Cortex of kidney (tissue), 1 donor: Measurements from ENCODE around the gene CFAP58.

Experiments
- DNase-seq: peaks from one replicate; lab custom pipeline; 2025; lab: John Stamatoyannopoulos, UW

CFAP58 gene

DNA sequence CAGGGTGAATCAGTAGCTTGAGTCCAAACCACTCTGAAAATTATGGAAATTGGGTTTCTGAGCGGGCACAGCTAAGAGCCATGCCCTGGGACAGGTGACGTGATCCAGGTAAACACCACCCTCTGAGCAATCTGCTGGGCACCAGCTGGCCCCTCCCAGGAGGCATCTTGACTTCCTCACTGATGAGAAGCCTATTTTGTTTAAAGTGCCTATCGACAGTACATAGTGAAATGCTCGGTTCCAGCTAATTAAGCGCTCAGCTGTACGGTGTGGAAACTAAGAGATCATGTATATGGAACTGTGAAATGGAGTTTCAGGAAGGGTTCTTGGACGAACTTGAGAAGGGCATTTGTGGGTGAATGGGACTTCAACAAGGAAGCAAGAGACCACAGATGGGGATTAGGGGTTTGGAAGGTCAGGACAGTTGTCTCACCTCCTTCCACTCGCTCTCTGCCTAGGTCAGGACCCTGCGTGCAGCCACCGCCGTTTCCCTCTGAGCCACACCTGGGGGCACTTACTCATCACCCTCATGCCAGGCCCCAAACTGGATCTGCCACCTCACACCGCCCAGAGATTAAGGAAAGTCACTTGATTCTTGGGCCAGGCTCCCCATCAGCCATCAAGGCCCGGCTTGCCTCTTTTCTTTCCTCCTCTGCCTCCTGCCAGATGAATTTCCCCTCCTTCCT, 18.5 kb upstream of the CFAP58 start:
- no peak for DNase-seq

DNA sequence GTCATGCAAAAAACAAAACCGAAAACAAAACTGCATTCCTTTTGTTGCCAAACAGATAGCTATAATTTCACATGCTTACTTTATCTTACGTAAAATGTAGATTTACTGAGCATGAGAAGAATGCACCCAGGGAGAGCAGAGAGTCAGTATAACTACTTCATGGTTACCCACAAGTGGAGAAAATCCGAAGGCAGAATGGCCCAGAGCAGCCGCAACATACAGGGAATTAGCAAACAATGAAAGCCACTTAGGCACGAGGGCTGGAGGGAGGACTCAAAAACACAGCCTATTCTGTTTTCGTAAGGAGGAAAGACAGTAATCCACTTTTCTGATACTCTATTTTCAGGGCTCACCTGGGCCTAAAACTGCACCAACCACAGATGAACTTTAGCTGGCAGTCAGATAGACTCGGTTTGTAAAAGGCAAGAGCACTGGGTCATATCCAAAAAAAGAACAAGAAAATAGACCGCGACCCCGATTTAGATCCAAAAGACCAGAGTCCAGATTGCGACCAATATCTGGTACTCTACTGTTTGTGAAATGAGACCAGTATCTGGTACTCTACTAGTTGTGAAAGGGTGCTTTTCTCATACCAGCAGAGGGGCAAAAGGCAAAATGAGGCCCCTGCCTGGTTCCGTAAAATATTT, 16.7 kb upstream of the CFAP58 start:
- DNase-seq, result no peak

DNA sequence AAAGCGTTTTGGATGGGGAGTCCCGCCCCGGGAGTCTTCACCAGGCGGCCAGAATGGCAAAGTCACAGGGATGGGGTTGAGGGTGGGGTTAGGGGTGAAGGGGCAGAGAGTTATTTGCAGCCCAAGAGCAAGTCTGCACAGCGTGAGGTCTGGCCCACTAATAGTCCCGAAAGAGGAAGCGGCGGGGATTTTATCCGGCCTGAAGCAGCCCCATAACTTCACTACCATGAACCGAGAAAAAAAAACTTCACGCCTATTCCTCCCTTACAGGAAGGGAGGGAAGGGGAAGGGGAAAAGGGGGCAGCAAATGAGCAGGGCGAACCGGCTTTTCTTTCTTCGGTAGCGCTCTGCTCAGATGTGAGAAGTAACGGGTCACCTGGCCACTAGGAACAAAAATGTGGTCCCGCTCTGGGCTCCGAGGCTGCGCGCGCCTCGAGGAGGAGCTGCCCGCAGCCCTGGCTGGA, 16.1 kb upstream of the CFAP58 start:
- DNase-seq, result no peak

DNA sequence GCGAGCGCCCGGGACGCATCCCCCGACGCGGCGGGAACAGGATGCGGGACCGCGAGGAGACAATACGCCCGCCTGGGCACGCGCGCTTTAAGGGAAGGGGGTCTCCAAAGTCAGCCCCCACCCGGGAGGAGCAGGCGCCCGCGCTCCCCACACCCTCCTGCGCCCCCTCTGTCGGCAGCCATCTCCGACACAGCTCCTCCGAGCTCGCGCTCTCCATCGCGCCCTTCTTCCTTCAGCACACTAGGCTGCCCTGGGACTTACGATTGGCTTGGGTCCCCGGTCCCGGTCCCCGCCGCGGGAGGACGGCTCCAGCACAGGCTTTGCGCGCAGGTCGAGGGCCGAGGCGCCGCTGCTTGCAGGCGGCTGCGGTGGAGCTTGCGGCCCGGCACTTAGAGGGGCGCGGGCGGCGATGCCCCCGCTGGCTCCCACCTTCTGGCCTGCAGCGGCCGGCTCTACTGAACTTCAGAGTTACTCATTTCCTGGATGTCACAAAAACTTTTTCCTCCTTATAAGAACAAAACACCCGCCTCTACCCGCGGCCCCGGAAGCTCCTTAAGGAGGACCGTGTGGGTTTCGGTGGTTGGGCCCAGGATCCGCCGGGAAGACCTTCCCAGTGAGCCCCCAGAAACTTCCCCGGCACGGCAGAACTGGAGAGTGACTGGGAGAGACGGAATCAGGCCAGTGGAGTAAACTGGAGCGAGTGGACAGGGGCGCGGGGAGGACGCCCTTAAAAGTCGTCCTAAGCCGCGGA, 15.5 kb upstream of the CFAP58 start, which contains the start of gene ITPRIP:
Gene ITPRIP, minus strand, starts transcription at position 481 of the 751 bp plus-strand sequence. CDS start 22,414 bp downstream, outside the sequence.
- DNase-seq, result no peak

DNA sequence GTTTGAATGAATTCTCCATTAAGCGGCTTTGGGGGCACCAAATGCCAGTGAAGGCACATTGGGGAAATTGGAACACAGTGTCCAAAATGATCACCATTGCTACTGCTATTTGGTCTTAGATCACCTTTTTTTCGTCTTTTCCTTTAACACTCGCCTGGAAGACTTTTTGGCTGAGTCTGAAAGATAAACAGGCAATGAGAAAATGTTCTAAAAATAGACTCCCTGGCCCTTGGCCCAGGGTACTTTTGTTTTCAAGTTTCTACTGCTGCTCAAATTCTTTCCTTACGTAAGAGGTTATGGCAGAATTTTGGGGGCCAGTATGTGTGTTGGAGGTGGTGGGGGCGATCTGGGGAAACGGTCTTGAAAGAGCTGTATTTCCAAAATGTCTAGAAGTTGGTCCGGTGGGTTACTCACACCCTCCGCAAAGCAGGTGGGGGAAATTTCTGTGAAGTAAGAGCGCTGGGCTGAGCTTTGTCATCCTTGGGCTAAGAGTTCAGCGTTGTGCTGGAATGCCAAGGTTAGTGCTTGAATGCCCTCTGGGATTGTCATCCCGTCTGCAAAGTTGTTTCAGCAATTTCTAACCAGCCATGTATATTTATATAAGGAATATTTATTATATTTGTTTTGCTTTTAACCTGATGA, 14.0 kb upstream of the CFAP58 start:
- DNase-seq, result no peak

DNA sequence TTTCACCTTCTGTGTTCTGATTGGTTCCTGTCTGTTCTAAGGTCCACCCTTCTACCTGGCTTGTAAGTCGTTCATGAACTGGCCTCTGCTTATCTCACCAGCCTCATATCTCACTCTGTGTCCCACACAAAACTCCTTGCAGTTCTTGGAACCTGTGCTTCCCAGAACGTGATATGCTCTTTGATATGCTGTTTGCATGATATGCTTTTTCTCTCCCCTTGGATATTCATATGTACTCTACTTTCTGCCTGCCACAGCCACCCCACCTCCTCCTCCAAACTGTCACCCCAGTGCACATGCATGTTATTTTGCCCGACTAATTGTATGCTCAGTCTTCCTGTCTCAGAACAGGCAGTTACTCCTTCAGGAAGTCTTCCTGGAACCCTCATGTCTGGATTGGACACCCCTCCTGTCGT, 13.5 kb upstream of the CFAP58 start:
- DNase-seq, result no peak

DNA sequence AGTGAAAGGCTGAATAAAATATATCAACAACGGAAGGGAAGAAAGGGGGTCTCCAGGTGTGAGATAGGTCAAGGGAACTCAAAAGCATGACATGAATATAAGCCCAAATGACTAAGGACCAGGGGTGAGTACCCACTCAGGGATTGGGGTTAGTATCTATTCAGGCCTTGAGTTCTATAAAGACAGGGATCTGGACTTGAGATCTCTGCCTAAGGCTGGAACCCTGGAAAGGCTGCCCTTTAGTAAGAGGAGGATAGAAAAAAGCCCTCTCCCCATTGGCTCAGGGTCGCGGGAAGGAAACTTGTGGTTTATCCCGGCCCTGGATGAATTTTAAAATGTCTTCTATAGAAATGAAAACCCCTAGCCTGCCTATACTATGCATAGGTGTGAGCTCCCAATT, 13.0 kb upstream of the CFAP58 start:
- no peak for DNase-seq

DNA sequence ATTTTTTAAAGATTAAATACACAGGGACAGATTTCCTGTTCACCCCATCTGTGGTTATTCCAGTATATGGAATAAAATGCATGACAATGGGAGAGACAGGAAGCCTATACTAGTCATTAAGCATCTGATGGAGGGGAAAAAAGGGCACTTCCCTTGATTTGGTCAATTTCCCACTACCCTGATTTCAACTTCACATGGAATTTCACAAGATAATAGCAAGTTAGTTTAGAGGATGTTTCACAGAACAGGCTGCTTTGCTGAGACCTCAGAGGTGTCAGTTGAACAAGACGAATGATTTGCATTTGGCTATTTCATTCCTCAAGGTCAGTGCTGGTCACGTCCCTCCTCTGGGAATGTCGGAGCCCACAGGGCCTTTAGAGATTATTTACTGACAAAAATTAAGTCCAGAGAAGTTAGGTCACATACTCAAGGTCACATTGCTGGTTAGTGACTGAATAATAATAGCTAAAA, 10.7 kb upstream of the CFAP58 start:
- no peak for DNase-seq

DNA sequence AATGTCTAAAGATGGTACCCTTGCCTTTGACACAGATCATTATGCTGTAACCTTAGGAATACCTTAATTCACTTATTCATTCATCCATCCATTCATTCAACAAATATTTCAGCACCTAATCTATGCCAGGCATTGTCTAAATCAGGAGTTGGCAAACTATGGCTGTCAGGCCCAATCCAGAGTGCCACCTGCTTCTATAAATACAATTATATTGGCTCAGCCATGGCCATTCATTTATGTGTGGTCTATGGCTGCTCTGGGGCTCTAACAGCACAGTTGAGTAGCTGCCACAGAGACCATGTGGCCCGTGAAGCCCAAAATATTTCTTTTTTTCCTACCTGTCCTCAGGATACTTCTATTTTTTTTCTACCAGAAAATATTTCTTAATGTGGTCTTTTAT, 9.4 kb upstream of the CFAP58 start:
- DNase-seq, result no peak

DNA sequence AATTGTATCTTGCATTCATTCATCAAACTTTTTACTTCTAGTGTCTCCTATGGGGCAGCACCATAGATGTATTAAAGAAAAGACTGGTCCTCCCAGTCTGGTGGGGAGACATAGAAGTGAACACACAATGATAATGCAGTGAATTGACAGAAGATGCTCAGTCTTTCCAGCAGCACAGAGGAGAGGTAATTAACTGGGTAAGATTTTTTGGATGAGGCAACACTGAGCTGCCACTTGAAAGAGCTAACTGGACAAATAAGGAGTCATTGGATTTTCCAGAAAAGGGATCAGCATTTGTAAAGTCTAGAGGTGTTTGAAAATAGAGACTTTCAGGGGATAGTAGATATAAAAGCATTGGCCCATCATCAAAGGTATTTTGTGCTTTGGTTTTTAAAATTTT, 8.1 kb upstream of the CFAP58 start:
- DNase-seq, result no peak

DNA sequence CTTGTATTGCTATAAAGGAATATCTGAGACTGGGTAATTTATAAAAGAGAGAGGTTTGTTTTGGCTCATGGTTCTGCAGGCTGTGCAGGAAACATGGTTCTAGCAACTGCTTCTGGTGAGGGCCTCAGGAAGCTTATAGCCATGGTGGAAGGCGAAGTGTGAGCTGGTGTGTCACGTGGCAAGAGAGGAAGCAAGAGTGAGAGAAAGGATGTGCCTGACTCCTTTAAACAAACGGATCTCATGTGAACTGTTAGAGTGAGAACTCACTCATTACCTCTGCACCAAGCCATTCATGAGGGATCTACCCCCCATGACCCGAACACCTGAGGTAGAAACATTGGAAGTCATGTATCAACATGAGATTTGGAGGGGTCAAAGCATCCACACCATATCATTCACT, 7.7 kb upstream of the CFAP58 start:
- DNase-seq, result no peak

DNA sequence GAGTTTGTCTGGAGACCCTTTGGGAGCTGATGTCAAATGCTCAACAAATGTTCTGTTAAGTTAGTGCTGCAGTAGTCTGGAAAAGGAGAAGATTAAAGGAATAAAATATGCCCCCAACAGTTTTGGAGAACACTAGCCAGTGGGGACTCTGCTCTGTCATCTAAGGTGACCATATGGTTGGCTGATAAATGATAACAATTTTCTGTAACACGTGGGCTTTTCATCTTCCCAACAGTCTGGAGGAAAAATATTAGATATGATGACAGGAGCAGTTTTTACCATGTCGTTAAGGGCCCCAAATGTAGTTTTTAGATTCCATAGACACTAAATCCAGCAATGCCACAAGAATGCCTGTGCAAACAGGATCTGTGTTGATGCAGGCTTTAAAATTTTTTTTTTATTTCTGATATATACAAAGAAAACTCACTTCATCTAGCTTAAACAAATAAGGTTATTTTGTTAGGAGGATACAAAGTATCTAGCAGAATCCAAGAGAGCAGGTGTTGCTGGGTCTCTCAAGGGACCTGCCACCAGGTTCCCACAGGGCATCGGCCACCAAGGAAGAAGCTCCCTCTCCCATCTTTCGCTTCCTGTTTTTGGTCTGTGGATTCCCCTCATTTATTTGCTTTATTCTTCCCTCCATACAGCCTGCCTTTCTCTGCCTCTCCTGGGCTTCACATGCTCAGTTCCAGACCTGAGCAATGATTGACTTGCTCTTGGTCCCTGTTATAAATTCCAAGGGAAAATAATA, 6.2 kb upstream of the CFAP58 start:
- no peak for DNase-seq

DNA sequence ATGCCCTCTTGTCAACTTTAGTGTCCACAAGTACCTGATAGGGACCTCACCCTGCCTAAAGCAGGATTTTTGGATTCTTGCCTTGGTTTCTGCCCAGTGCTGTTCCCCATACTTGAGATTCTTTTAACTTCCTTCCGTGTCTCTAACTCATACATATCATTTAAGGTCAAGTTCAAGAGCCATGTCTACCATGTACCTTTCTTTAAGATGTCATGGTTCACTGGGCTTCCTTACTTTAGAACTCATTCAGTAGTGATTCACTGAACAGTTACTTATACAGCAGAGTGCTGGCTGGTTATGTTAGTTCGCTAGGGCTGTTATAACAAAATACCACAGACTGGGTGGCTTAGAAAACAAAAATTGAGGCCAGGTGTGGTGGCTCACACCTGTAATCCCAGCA, 5.0 kb upstream of the CFAP58 start:
- DNase-seq, result no peak

DNA sequence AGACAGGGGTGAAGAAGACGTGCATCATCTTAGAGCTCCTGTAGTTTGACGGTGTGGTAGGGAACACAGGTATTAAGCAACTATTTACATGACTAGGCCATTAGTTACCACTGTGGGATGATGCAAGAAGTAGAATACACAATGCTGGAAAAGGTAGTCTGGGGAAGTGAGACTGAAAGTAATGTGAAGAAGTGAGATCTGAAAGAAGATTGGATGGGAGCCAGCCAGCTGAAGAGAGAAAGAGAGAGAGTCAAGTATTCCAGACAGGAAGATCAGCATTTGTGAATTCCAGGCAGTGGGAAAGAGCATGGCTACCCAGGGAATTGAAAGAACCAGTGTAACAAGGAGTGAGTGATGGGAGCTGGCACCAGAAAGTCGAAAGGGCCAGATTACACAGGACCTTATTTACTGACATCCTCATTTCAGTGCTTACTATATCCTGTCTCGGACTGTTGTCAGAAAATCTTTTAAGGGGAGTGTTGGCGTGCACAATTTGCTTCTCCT, 4.0 kb upstream of the CFAP58 start:
- DNase-seq, result no peak

DNA sequence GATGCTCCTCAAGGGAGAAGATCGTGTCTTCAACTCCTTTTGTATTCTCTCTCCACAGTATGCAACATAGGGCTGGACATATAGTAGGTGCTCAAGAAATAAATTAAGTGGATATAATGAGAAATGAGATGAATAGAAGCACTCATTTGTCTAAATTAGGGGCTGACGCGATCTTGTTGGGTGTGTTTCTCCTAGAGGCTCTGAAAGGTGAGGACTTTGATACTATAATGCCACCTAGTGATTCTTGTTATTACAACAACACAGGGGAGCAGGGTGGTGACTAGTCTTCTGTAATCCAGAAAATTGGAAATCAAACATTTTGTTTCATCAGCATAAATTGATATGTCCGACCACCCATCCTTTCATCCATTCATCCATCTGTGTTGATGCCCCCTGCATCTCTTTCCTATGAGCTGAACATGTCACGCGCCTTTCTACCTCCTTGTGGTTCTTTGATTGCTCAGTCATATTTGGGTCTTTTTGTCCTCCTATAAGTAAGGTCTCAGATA, 3.5 kb upstream of the CFAP58 start:
- DNase-seq, result no peak

DNA sequence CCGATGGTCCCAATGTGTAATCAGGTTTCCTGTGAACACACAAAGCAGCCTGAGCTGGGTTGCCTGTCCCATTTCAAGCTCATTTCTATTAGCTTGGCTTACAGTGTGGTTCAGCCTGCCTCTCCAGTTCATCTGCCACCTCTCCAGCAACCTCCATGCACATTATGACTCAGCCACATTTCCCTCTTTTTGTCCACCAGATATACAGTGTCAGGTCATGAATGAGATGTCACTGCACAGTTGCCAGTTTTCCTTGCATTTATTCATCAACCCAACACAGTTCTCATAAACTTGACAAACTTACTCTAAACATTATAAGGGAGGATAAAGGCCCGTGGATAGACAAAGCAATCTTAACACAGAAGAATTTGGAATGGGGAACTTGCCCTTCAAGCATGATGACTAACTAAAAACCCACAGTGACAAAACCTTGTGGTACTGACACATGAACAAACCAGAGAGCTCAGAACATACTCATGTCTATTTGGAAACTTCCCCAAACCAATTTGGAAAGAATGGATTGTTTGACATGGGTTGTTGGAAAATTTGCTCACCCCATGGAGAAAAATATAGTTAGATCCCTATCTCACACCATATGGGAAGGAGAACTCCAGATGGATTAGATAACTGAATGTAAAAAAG, 2.5 kb upstream of the CFAP58 start:
- no peak for DNase-seq

DNA sequence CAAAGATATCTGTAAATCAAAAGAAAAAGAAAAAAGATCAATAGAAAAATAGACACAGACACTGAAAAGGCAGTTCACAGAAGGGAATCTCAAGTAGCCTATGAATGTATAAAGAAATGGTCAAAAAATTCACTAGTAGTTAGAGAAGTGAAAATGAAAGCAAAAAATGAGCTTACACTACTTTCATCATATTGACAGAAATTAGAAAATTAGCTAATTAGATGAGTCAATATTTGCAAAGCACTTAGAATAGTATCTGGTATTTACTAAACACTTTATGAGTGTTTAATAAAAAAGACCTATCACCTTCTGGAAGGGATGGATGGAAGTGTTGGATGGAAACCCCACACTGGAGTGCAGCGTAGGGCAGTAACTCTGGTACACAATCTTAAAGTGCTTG, 1.7 kb upstream of the CFAP58 start:
- no peak for DNase-seq

DNA sequence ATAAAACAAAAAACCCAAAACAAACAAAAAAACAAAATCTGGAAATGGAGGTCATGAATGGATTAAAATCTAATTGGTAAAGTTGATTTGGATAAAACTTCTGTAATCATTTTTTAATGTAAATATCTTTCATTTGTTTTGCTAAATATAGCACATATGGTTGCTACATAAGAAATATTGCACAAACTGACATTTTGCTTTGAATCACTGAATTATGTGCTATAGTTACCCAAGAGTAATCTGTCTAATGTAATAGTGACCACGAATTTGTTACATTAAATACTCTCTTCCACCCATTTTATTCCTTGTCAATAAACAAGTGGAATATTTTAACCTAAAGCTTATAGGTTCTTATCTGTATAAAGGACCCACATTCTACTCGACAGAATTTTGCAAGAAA, 6.2 kb downstream of the CFAP58 start:
- no peak for DNase-seq

DNA sequence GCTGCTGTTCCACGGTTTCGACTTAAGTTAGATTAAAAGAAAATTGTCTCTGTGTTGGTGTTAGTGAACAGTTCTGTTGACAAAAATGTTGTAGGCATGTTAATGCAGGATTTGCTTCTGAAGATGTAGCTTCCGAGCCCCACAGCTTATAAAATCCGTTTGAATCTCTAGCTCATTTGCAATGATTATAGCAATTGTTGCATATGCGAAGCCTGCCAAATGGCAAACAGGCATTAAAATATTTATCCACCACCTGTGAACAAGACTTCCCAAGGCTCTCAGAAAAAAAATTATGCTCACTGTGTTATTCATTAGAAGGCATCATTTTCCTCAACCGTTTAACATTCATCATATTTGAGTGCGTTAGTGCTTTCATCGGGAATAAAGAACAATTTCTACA, 14.3 kb downstream of the CFAP58 start:
- no peak for DNase-seq

DNA sequence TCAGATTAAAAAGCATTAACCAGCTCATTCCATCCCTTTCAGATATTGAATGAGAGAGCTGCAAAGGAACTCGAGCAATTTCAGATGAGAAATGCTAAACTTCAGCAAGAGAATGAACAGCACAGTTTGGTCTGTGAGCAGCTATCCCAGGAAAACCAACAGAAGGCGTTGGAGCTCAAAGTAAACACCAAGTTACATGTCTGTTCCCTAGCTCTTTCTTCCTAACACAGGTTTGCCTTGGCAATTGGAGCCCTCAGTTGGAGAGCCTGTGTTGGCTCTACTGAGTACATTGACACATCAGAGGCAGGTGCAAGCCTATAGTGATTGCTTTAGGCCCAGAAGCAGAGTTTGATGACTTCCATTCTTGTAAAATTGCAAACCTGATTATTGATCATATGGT, 14.7 kb downstream of the CFAP58 start:
- DNase-seq, result no peak

DNA sequence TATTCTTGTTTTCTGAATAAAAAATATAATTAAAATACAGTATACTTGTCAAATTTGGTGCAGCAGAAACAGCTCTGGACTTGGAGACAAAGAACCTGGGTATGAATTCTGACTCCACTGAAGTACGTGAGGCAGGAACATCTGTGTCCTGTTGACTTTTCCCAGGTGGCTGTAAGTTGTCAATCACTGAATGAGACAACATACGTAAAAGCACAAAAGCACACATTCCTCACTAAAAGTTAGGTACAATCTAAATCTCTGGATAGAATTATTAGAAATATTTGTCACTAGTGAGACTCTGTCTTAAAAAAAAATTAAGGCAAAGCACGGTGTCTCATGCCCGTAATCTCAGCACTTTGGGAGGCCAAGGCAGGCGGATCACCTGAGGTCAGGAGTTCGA, 18.1 kb downstream of the CFAP58 start:
- DNase-seq, result no peak
